ENCODE data around the gene NHEJ1. TPM values are rescaled to one million over a fixed set of nuclear protein-coding genes. Genes with fewer than 3 reads are reported as not detected.

The NHEJ1 gene
- total RNA-seq, 1 donor from 2014 or later: 17.7 TPM

DNA sequence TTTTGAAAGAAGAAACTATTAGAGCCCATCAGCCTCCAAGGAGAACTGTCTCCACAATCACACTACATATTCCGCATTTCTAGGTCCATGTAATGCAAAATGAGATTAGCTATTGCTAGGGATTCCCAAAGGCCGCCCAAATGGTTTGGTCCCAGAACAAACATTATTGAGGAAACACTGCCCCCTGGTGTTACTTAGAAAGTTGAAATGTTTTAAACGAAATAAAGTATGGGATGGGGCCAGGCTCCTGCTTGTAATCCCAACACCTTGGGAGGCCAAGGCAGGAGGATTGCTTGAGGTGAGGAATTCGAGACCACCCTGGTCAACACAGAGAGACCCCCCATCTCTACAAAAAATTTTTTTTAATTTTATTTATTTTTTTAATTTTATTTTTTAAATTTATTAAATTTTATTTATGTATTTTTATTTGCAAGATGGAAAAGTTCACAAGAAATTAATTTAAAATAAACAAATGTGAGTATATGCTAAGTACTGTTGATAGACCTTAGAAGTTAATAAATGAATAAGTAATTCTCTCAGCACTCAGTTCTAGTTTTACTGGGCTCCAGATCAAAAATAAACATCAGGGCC, 5.5 kb downstream of the NHEJ1 start:
- Histone ChIP-seq H3K36me3 (peaks cover 0 to 25% of the 10 kb centered on the region in 2 donors), H3K4me3 (no peak overlapping the region), H3K27ac (no peak overlapping the region), H3K27me3 (no peaks in the 10 kb centered on the region), H3K4me1 (peaks cover 12% of the 10 kb centered on the region), H3K9me3 (no peaks in the 10 kb centered on the region)
- no peak for DNase-seq (ENCODE audit: extremely low spot score in 2 of 2)
- intact Hi-C loops (cut with DNase I): loop anchor here (10.0 kb wide), 3 partner anchors 100 to 170 kb away; partner anchors contain the start of gene FEV
- TF ChIP-seq POLR2A (IDR thresholded peaks at IDR 0.05) (no peak), CTCF (IDR thresholded peaks at IDR 0.05) (peak; percentile 45 to 71 (median 55))

GRCh38 chr2:219149667-219150066, 10.9 kb downstream of the NHEJ1 start:
- intact Hi-C loops (cut with DNase I): loop anchor here (10.0 kb wide), 3 partner anchors 95 to 165 kb away; partner anchors contain the start of gene FEV
- TF ChIP-seq POLR2AphosphoS5 (IDR thresholded peaks at IDR 0.05; ENCODE audit: insufficient read depth in 1 of 2, low read depth in 1 of 2) (no peak), CTCF (IDR thresholded peaks at IDR 0.05) (no peak)

DNA sequence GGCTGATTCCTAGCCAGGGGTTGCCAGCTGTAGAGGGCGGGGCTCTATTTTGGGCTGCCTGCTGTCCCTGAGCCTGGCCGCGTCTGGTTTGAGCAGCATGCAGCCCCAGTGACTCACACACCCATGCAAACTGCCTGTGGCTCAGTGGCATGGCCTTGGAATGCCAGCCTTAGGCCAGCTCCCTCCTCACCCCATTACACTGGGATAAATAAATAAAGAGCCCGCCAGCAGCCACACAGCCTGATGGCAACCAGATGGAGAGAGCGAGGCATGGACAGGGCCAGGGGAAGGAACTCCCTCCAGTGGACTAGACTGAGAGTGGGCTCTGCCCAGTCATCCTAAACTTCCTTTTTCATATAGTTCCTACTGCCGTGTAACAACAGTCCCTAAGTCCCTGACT, 18.3 kb downstream of the NHEJ1 start:
- Histone ChIP-seq H3K27ac (no peak overlapping the region), H3K9me3 (no peaks in the 10 kb centered on the region), H3K36me3 (peaks cover 4 to 52% of the 10 kb centered on the region in 2 donors), H3K4me3 (no peak overlapping the region), H3K27me3 (no peaks in the 10 kb centered on the region), H3K4me1 (no peaks in the 10 kb centered on the region)
- intact Hi-C loops (cut with DNase I): no loop called here
- DNase-seq (ENCODE audit: extremely low spot score in 2 of 2): no peak
- TF ChIP-seq CTCF (IDR thresholded peaks at IDR 0.05) (no peak), POLR2AphosphoS5 (IDR thresholded peaks at IDR 0.05; ENCODE audit: insufficient read depth in 1 of 2, low read depth in 1 of 2) (no peak), POLR2A (IDR thresholded peaks at IDR 0.05) (no peak)

More at GRCh38 chr2:219149667-219150066, 10.9 kb downstream of the NHEJ1 start:
- Histone ChIP-seq H3K9me3 (no peaks in the 10 kb centered on the region), H3K36me3 (peaks cover 0 to 37% of the 10 kb centered on the region in 2 donors), H3K27me3 (no peaks in the 10 kb centered on the region), H3K4me3 (no peak overlapping the region), H3K4me1 (no peaks in the 10 kb centered on the region), H3K27ac (no peak overlapping the region)
- no peak for DNase-seq (ENCODE audit: extremely low spot score in 2 of 2)

GRCh38 chr2:219140722-219141121, 19.9 kb downstream of the NHEJ1 start:
- no peak overlapping the region for H3K4me3 ChIP-seq
- H3K4me1 ChIP-seq: no peaks in the 10 kb centered on the region
- no peak overlapping the region for H3K27ac ChIP-seq
- H3K27me3 ChIP-seq: no peaks in the 10 kb centered on the region
- TF ChIP-seq POLR2A (IDR thresholded peaks at IDR 0.05) (no peak), CTCF (IDR thresholded peaks at IDR 0.05) (no peak), POLR2AphosphoS5 (IDR thresholded peaks at IDR 0.05; ENCODE audit: insufficient read depth in 1 of 2, low read depth in 1 of 2) (no peak)
- intact Hi-C loops (cut with DNase I): no loop called here
- DNase-seq (ENCODE audit: extremely low spot score in 2 of 2): no peak
- H3K9me3 ChIP-seq: no peaks in the 10 kb centered on the region
- H3K36me3 ChIP-seq: peaks cover 4 to 39% of the 10 kb centered on the region in 2 donors

DNA sequence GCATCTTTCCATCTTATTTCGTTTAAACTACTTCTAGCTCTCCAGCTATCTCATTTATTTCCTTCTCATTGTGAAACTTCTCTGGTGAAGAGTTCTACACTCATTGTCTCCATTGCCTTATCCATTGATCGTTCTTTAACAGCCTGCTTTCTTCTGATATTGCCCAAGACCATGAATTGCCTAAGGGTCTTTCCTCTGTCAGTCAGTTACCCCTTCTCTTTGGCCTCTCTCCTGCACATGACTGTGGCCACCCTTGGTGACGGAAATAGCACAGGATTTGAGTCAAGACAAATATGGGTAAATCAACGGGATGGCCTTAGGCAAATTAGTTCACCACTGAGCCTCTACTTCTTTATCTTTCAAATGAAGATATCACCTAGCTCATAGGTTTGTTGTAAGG, 26.6 kb downstream of the NHEJ1 start:
- intact Hi-C loops (cut with DNase I): no loop called here
- no peak overlapping the region for H3K4me3 ChIP-seq
- no peaks in the 10 kb centered on the region for H3K9me3 ChIP-seq
- H3K36me3 ChIP-seq: no peaks in the 10 kb centered on the region
- no peaks in the 10 kb centered on the region for H3K27me3 ChIP-seq
- no peak for TF ChIP-seq POLR2AphosphoS5 (IDR thresholded peaks at IDR 0.05; ENCODE audit: insufficient read depth in 1 of 2, low read depth in 1 of 2)
- TF ChIP-seq CTCF (IDR thresholded peaks at IDR 0.05): no peak
- TF ChIP-seq POLR2A (IDR thresholded peaks at IDR 0.05): no peak
- DNase-seq (ENCODE audit: extremely low spot score in 2 of 2): no peak
- no peaks in the 10 kb centered on the region for H3K4me1 ChIP-seq
- H3K27ac ChIP-seq: no peak overlapping the region

Data from vagina (tissue), 2 donors.